GM10266 (cell line): ENCODE measurements around the gene CDK13.

Experiments
- DNase-seq: peaks from one replicate; pipeline ENCODE4 v3.0.0; 2012; ENCODE audit errors: extremely low spot score
- TF ChIP-seq, protein P1 (sequence below): IDR thresholded peaks from 2 replicates; pipeline ENCODE4 v1.5.1; 2012; ENCODE audit warnings: mild to moderate bottlenecking, low read depth; ENCODE audit not compliant: control insufficient read depth, insufficient read depth; ENCODE audit errors: missing control alignments

CDK13 gene

DNA sequence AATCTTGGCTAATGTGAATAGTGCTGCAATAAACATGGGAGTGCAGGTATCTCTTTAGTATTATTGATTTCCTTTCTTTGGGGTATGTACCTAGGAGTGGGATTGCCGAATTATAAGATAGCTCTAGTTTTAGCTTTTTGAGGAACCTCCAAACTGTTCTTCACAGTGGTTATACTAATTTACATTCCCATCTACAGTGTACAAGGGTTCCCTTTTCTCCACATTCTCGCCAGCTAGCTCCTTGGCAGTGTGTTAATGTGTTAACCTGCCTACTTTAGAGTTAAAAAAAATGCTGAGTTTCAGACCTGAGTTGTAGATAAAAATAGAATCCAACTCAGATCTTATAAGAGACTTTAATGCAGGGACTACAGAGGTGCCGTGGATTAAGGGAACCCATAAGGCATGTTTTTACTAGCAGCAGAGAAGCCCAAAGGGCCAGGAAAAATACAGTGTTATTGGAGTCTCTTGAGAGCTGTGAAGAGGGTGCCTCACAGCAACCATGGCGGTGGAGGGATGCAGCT, 35.4 kb downstream of the CDK13 start:
- no peak for DNase-seq
- TF ChIP-seq, protein P1, sequence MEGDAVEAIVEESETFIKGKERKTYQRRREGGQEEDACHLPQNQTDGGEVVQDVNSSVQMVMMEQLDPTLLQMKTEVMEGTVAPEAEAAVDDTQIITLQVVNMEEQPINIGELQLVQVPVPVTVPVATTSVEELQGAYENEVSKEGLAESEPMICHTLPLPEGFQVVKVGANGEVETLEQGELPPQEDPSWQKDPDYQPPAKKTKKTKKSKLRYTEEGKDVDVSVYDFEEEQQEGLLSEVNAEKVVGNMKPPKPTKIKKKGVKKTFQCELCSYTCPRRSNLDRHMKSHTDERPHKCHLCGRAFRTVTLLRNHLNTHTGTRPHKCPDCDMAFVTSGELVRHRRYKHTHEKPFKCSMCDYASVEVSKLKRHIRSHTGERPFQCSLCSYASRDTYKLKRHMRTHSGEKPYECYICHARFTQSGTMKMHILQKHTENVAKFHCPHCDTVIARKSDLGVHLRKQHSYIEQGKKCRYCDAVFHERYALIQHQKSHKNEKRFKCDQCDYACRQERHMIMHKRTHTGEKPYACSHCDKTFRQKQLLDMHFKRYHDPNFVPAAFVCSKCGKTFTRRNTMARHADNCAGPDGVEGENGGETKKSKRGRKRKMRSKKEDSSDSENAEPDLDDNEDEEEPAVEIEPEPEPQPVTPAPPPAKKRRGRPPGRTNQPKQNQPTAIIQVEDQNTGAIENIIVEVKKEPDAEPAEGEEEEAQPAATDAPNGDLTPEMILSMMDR = no peak

- TF ChIP-seq, protein P1 = no peak
- DNase-seq = no peak
Observed at GRCh38 chr7:39987641-39988347, 37.7 kb downstream of the CDK13 start.

DNA sequence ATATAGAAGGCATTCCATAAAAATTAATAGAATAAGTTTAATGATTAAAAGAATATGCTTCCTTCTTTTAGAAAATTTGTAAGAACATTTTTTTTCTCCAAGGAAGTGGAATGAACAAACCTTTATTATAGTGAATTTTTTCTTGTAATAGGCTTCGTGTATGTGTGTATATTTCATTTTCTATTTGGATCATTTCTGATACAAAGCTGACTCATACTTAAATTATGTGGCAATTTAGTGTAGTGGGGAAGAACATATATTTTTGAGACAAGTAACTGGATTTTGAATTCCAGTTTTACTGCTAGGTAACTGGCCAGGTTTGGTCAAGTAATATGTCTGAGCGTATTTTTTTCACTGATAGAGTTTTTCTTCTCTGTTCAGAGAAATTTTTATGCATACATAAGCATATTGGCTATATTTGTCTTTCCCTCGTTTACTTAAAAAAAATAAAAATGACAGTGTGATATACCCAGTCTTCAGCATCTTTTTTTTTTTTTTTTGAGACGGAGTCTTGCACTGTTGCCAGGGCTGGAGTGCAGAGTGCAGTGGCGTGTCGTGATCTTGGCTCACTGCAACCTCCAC, 50.8 kb downstream of the CDK13 start:
- TF ChIP-seq, protein P1 = no peak
- no peak for DNase-seq

DNA sequence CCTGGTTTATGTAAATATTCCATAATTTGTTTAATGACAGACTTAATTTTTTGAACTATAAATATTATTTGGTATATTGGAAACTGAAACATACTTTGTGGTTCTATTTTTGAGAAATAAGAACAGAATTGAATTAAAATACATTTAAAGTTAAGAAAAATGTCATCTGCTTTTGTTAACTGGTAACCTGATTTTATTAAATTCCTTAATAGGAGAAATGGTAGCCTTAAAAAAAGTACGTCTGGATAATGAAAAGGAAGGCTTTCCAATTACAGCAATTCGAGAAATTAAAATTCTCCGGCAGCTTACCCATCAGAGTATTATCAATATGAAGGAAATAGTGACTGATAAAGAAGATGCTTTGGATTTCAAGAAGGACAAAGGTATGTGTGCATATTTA, 51.6 kb downstream of the CDK13 start:
- no peak for DNase-seq
- TF ChIP-seq, protein P1 = no peak

GRCh38 chr7:40003597-40003996, 53.5 kb downstream of the CDK13 start:
- TF ChIP-seq, protein P1 = no peak

GRCh38 chr7:40008223-40008815, 58.3 kb downstream of the CDK13 start:
- DNase-seq = no peak
- TF ChIP-seq, protein P1 = no peak

More at GRCh38 chr7:40003597-40003996, 53.5 kb downstream of the CDK13 start:
- DNase-seq = no peak

DNA sequence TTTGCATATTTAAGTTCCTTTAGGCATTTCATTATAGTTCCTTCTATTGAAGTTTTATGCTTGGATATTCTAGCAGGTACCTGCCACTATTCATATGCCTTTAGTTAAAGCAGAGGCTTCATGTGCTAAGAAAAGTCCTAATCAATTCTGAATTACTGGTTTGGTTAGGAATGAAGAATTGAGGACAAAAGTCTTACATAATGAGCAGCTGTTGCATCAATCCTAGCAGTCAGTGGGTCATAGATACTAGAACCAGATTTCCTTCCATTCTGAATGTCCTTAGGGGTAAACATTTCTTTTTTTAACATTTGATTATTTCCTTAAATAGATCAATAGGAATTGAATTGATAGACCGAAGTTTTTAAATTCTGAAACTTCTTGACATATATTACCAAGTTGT, 59.2 kb downstream of the CDK13 start:
- DNase-seq = no peak
- TF ChIP-seq, protein P1 = no peak
